Natural killer cell treated with Interleukin-12 subunit alpha and Interleukin-12 subunit beta and Interleukin-15 and Interleukin-18, amount 100 ng/mL, for 72 hours (primary cell): Measurements from ENCODE around the gene WDR93. TPM values are rescaled to one million over a fixed set of nuclear protein-coding genes. Genes with fewer than 3 reads are reported as not detected.
A peak's percentile ranks its signal among the peaks of the same experiment; 100 is the strongest.
"Not testable (repeated sequence)": the region's sequence is repeated elsewhere in the genome, so short reads cannot be mapped to it uniquely, and the experiment has no call there.

Experiments
- ATAC-seq, 2 donors: fragments of 150-1000 bp; cut with Tn5 transposase in 1 of 2; sonication (Bioruptor Pico), chemical (Tn5 transposase) in 1 of 2; 2 replicates each; pipeline ENCODE4 v1.10.0; 2021
- DNase-seq: peaks from one replicate; pipeline ENCODE4 v3.0.0; 2022; ENCODE audit warnings: low spot score
- H3K27ac Mint-ChIP-seq, 2 donors: 1 replicate in 1 of 2; 2 replicates in 1 of 2; pipeline ENCODE4 v1.8.0; 2022; ENCODE audit warnings: mixed read lengths in 2 of 2, mild to moderate bottlenecking in 1 of 2, moderate library complexity in 1 of 2
- H3K27me3 Mint-ChIP-seq, 2 donors: 1 replicate in 1 of 2; 2 replicates in 1 of 2; pipeline ENCODE4 v1.8.0; 2022; ENCODE audit warnings: mixed read lengths in 2 of 2
- H3K36me3 Mint-ChIP-seq: one replicate; pipeline ENCODE4 v1.8.0; 2022; ENCODE audit warnings: mixed read lengths
- H3K4me1 Mint-ChIP-seq, 2 donors: 1 replicate in 1 of 2; 2 replicates in 1 of 2; pipeline ENCODE4 v1.8.0; 2022; ENCODE audit warnings: low read depth in 2 of 2, mixed read lengths in 2 of 2, mild to moderate bottlenecking in 1 of 2
- H3K4me3 Mint-ChIP-seq: one replicate; pipeline ENCODE4 v1.8.0; 2022; ENCODE audit warnings: mixed read lengths
- H3K9me3 Mint-ChIP-seq: 2 replicates; pipeline ENCODE4 v1.8.0; 2022; ENCODE audit warnings: mixed read lengths
- total RNA-seq, 2 donors: library from RNA; stranded (reverse); gene quantifications; one replicate each; pipeline ENCODE4 v1.2.3, GENCODE V29; 2022

Gene WDR93
- total RNA-seq, 2 donors from 2014 or later, result not detected

DNA sequence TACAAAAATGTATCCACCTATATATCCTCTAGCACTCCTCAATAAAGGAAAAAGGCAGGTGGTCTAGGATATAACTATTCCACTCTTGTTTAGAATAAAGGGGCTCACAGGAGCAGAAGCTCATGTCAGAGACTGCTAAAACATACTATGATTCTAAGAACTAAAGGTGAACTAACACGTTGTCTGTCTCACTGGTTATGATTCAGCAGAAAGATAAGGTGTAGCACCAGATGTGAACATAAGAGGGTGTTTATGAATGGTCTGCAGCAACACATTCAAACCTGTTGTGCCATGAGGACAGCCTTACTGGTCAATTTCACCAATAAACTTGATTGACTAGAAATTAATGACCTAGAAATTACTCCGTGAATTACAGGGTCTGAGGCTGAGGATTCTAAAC is 4.6 kb upstream of the WDR93 start:
- Mint-ChIP-seq H3K4me1 (peaks cover 2 to 12% of the 10 kb centered on the region in 2 donors), H3K9me3 (no peaks in the 10 kb centered on the region), H3K36me3 (peaks cover 5% of the 10 kb centered on the region), H3K27ac (no peak overlapping the region), H3K27me3 (no peaks in the 10 kb centered on the region), H3K4me3 (no peak overlapping the region)
- ATAC-seq, result no peak
- no peak for DNase-seq

DNA sequence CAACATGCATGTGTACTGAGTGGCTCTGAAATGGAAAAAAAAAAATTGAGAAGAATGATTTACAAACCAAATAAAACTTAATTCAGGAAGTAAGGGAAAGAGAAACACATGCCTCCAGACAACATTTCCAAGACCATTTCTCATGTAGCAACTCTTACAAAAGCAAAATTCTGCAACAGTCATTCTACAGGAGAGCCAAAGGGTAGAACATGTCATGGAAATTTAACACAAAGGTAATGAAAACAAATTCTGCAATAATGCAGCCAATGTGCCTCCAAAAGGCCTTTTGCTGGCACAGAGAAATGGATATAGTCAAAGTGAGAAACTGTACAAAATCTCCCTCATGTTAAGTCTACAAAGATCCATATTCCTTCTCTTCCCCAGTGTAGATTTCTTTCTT is 4.1 kb upstream of the WDR93 start:
- H3K36me3 Mint-ChIP-seq, result peaks cover 5% of the 10 kb centered on the region
- no peak overlapping the region for H3K27ac Mint-ChIP-seq
- H3K4me1 Mint-ChIP-seq, result peaks cover 4 to 15% of the 10 kb centered on the region in 2 donors
- no peak for DNase-seq
- H3K4me3 Mint-ChIP-seq, result no peak overlapping the region
- no peaks in the 10 kb centered on the region for H3K27me3 Mint-ChIP-seq
- no peak for ATAC-seq
- no peaks in the 10 kb centered on the region for H3K9me3 Mint-ChIP-seq

- H3K9me3 Mint-ChIP-seq, ATAC-seq, H3K36me3 Mint-ChIP-seq, H3K27me3 Mint-ChIP-seq, DNase-seq: not testable (repeated sequence)
- H3K4me3 Mint-ChIP-seq, result peak overlapping the region; percentile 88
- peaks cover 4 to 15% of the 10 kb centered on the region in 2 donors for H3K4me1 Mint-ChIP-seq
- H3K27ac Mint-ChIP-seq, result peak overlapping the region; percentile 70 to 84
Observed at GRCh38 chr15:89689930-89690275, 708 bp upstream of the WDR93 start.

DNA sequence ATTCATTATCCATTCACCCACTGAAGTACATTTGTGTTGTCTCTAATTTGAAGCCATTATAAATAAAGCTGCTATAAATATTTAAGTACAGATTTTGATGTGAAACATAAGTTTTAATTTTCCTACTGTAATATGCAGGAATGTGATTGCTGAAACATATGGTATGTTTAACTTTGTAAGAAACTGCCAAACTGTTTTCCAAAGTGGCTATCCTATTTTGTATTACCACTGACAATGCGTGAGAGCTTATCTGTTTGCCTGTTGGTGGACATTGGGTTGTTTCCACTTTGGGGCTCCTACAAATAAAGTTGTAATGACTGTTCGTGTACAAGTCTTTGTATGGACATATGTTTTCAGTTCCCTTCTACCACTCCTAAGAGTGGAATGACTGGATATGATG is 2.5 kb downstream of the WDR93 start:
- Mint-ChIP-seq H3K36me3 (no peaks in the 10 kb centered on the region), H3K4me3 (no peak overlapping the region), H3K27me3 (peaks cover 0 to 8% of the 10 kb centered on the region in 2 donors), H3K4me1 (peaks cover 4 to 15% of the 10 kb centered on the region in 2 donors), H3K27ac (no peak overlapping the region), H3K9me3 (no peaks in the 10 kb centered on the region)
- ATAC-seq (no peak), DNase-seq (no peak)

GRCh38 chr15:89693696-89694095 is 3.1 kb downstream of the WDR93 start:
- Mint-ChIP-seq H3K4me3 (no peak overlapping the region), H3K9me3 (no peaks in the 10 kb centered on the region)

DNA sequence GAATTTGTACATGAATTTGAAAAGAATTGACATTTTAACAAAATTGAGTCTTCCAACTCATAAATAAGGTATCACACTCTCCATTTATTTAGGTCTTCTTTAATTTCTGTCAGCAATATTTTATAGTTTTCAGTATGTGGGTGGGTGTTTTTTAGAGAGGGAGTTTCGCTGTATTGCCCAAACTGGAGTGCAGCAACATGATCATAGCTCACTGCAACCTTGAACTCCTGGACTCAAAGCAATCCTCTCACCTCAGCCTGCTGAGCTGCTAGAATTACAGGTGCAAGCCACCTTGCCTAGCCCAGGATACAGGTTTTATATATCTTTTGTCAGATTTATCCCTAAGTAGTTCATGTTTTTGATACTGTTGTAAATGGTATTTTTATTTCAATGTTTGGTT is 4.6 kb downstream of the WDR93 start:
- Mint-ChIP-seq H3K27me3 (peaks cover 11 to 13% of the 10 kb centered on the region in 2 donors), H3K27ac (no peak overlapping the region), H3K9me3 (no peaks in the 10 kb centered on the region), H3K36me3 (no peaks in the 10 kb centered on the region), H3K4me1 (peaks cover 4 to 8% of the 10 kb centered on the region in 2 donors), H3K4me3 (no peak overlapping the region)
- DNase-seq, result no peak
- no peak for ATAC-seq

More at GRCh38 chr15:89693696-89694095, 3.1 kb downstream of the WDR93 start:
- Mint-ChIP-seq H3K36me3 (no peaks in the 10 kb centered on the region), H3K27me3 (peaks cover 0 to 8% of the 10 kb centered on the region in 2 donors), H3K4me1 (peaks cover 4 to 15% of the 10 kb centered on the region in 2 donors), H3K27ac (no peak overlapping the region)
- ATAC-seq (no peak), DNase-seq (no peak)

GRCh38 chr15:89704411-89704810 is 13.8 kb downstream of the WDR93 start:
- no peak for DNase-seq
- Mint-ChIP-seq H3K4me1 (peaks cover 0 to 4% of the 10 kb centered on the region in 2 donors), H3K27me3 (peaks cover 34 to 47% of the 10 kb centered on the region in 2 donors), H3K4me3 (no peak overlapping the region), H3K9me3 (no peaks in the 10 kb centered on the region), H3K36me3 (no peaks in the 10 kb centered on the region), H3K27ac (no peak overlapping the region)
- no peak for ATAC-seq

DNA sequence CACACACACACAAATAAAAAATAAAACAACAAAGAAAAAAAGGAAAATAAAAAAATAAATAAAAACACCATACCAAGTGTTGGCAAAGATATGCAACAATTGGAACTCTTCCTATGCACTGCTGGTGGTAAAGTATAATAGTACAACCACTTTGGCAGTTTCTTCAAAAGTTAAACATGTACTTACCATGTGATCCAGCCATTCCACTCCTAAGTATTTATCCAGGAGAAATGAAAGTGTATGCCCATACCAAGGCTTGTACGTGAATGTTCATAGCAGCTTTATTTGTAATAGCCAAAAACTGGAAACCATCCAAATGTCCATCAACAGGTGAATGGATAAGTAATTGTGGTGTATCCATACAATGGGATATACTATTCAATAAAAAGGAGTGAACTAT is 17.0 kb downstream of the WDR93 start:
- ATAC-seq, result no peak
- H3K27me3 Mint-ChIP-seq, result peaks cover 27 to 31% of the 10 kb centered on the region in 2 donors
- H3K4me3 Mint-ChIP-seq, result no peak overlapping the region
- H3K27ac Mint-ChIP-seq, result no peak overlapping the region
- H3K9me3 Mint-ChIP-seq, result no peaks in the 10 kb centered on the region
- DNase-seq, result no peak
- no peaks in the 10 kb centered on the region for H3K36me3 Mint-ChIP-seq
- H3K4me1 Mint-ChIP-seq, result peaks cover 0 to 4% of the 10 kb centered on the region in 2 donors

DNA sequence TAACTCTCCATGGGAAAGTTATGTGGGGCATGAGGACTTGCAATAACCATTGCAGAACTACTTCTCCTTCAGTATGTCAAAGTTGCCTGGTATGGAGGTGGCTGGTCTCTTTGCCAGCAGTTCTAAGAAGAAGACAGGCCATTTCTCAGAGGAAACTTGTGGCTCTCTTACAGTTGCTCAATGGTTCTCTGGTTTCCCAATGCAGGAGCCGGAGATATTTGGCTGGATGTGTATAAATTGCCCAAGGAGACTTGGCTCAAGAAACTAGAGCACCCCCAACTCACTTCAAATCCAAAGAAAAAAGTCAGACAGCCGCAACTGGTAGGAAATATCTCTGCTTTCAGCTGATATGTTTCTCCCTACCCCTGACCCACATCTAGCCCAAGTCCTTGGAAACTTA is 24.2 kb downstream of the WDR93 start:
- Mint-ChIP-seq H3K27me3 (peaks cover 0 to 2% of the 10 kb centered on the region in 2 donors), H3K9me3 (no peaks in the 10 kb centered on the region), H3K4me3 (no peak overlapping the region), H3K36me3 (no peaks in the 10 kb centered on the region), H3K27ac (no peak overlapping the region), H3K4me1 (no peaks in the 10 kb centered on the region)
- DNase-seq, result no peak
- ATAC-seq, result no peak

DNA sequence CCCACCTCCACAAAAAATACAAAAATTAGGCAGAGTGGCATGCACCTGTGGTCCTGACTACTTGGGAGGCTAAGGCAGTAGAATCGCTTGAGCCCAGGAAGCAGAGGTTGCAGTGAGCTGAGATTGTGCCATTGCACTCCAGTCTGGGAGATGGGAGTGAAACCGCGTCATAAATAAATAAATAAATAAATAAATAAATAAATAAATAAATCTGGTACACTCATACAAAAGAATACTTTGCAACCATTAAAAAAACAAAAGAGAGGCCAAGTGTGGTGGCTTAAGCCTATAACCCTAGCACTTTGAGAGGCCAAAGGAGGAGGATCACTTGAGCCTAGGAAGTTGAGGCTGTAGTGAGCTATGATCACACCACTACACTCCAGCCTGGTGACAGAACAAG is 32.4 kb downstream of the WDR93 start:
- Mint-ChIP-seq H3K9me3 (no peaks in the 10 kb centered on the region), H3K4me1 (no peaks in the 10 kb centered on the region), H3K27ac (no peak overlapping the region), H3K27me3 (peaks cover 9 to 12% of the 10 kb centered on the region in 2 donors), H3K4me3 (no peak overlapping the region), H3K36me3 (no peaks in the 10 kb centered on the region)
- no peak for DNase-seq
- no peak for ATAC-seq

- Mint-ChIP-seq H3K27ac (no peak overlapping the region), H3K36me3 (no peaks in the 10 kb centered on the region), H3K4me1 (no peaks in the 10 kb centered on the region), H3K4me3 (no peak overlapping the region), H3K9me3 (no peaks in the 10 kb centered on the region), H3K27me3 (peaks cover 9 to 10% of the 10 kb centered on the region in 2 donors)
- no peak for ATAC-seq
- DNase-seq, result no peak
Observed at GRCh38 chr15:89724621-89725020, 34.0 kb downstream of the WDR93 start.

DNA sequence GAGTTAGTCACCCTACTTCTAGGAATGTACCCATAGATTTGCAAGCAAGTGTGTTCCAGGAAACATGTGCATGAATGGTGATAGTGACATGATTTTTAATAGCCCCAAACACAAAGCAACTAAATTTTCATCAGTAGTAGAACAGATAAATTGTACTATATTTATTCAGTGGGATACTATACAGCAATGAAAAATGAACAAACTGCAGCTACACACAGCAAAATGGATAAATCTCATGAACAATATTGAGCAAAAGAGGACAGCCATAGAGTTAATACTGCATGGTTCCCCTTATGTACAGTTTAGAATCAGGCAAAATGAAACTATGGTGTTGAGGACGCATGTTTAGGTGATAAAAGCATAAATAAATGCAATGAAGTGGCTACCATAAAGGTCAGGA is 34.5 kb downstream of the WDR93 start:
- ATAC-seq (no peak), DNase-seq (no peak)
- Mint-ChIP-seq H3K27ac (no peak overlapping the region), H3K4me3 (no peak overlapping the region), H3K4me1 (no peaks in the 10 kb centered on the region), H3K36me3 (no peaks in the 10 kb centered on the region), H3K9me3 (no peaks in the 10 kb centered on the region), H3K27me3 (peaks cover 9 to 10% of the 10 kb centered on the region in 2 donors)

GRCh38 chr15:89728254-89728653 is 37.6 kb downstream of the WDR93 start:
- Mint-ChIP-seq H3K36me3 (no peaks in the 10 kb centered on the region), H3K9me3 (no peaks in the 10 kb centered on the region)
- no peak for ATAC-seq

DNA sequence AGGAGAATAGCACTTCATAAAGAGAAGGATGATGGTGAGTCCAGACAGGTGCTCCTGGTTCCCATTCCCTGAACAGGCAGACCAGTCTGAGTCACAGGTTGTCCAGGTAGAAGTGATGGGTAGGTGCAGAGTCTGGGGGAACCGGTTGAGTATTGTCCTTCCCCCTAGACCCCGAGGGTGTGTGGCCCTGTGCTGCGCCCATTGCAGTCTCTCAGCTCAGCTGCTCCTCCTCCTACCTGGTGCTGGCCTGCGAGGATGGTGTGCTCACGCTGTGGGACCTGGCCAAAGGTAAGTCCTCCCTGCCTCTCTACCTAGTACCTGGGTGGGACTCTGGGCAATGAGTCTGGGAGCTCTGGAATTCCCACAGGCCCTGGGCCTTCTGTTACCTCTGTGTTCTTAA is 40.7 kb downstream of the WDR93 start:
- Mint-ChIP-seq H3K27ac (no peak overlapping the region), H3K36me3 (no peaks in the 10 kb centered on the region), H3K27me3 (peaks cover 12% of the 10 kb centered on the region in 2 donors), H3K4me1 (no peaks in the 10 kb centered on the region), H3K9me3 (no peaks in the 10 kb centered on the region), H3K4me3 (no peak overlapping the region)
- ATAC-seq (peak; percentile 11 to 52), DNase-seq (no peak)

More at GRCh38 chr15:89728254-89728653, 37.6 kb downstream of the WDR93 start:
- Mint-ChIP-seq H3K4me1 (no peaks in the 10 kb centered on the region), H3K4me3 (no peak overlapping the region), H3K27me3 (peaks cover 0 to 2% of the 10 kb centered on the region in 2 donors), H3K27ac (no peak overlapping the region)
- no peak for DNase-seq

DNA sequence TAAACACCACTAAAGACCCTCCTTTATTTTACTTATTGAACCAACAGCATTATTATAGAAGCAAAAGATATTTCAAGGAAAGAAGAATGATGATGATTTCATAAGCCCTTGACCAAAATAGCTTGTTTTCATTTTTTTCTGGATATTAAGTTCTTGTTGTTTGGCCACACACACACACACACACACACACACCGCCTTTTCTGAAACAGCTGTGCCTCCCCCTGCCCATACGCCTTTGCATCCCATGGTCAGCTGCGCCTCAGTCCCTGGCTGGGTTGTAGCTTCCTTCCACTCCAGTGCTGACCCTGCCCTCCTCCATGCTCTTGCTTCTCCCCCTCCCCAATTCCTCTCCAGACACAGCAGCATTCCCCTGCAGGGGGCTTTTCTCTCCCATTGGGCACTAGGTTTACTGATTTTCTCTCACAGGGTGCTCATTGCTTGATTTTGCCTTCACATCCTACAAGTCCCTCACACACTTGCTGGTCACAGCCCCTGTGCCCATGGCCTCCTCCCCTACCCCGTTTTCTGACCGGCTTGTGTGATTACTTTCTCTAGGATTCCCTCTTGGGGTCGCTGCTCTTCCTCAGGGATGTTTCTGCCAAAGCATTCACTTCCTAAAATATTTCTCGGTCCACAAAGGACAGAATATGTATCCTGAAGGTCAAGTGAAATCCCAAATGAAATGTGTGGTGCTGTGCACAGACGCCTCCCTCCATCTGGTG is 42.0 kb downstream of the WDR93 start:
- H3K36me3 Mint-ChIP-seq, result no peaks in the 10 kb centered on the region
- H3K4me3 Mint-ChIP-seq, result no peak overlapping the region
- H3K4me1 Mint-ChIP-seq, result no peaks in the 10 kb centered on the region
- H3K27me3 Mint-ChIP-seq, result peaks cover 14 to 18% of the 10 kb centered on the region in 2 donors
- ATAC-seq (no peak), DNase-seq (no peak)
- no peak overlapping the region for H3K27ac Mint-ChIP-seq
- H3K9me3 Mint-ChIP-seq, result no peaks in the 10 kb centered on the region
